Hepatocyte (in vitro differentiated cells): Measurements from ENCODE around the gene C16orf96.

Experiments
- EZH2 ChIP-seq: fragments of 200-600 bp; sonication (generic); IDR thresholded peaks from 2 replicates; pipeline ENCODE4 v1.6.1; 2016; ENCODE audit warnings: antibody characterized with exemption, mild to moderate bottlenecking, borderline replicate concordance
- TF ChIP-seq, protein P1 (sequence below): fragments of 200-600 bp; sonication (generic); IDR thresholded peaks from 2 replicates; pipeline ENCODE4 v1.5.1; 2016; ENCODE audit warnings: antibody characterized with exemption, mild to moderate bottlenecking; ENCODE audit not compliant: poor library complexity

DNA sequence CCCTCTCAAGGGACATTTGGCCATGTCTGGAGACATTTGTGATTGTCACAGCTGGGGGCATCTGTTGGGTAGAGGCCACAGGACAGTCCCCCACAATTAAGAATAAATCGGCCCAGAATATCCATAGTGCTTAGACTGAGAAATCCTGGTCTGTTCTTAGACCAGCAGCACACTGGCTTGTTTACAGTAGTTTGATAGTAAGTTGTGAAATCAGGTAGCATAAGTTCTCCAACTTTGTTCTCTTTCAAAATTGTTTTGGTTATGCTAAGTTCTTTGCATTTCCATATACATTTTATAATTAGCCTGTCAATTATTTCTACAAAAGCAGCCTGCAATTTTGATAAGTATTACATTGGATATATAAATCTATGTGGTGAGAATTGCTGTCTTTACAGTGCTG lies 75.3 kb downstream of the C16orf96 start:
- TF ChIP-seq, protein P1, sequence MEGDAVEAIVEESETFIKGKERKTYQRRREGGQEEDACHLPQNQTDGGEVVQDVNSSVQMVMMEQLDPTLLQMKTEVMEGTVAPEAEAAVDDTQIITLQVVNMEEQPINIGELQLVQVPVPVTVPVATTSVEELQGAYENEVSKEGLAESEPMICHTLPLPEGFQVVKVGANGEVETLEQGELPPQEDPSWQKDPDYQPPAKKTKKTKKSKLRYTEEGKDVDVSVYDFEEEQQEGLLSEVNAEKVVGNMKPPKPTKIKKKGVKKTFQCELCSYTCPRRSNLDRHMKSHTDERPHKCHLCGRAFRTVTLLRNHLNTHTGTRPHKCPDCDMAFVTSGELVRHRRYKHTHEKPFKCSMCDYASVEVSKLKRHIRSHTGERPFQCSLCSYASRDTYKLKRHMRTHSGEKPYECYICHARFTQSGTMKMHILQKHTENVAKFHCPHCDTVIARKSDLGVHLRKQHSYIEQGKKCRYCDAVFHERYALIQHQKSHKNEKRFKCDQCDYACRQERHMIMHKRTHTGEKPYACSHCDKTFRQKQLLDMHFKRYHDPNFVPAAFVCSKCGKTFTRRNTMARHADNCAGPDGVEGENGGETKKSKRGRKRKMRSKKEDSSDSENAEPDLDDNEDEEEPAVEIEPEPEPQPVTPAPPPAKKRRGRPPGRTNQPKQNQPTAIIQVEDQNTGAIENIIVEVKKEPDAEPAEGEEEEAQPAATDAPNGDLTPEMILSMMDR = no peak
- TF ChIP-seq EZH2 = no peak
